Activated T-helper 17 cell treated with anti-CD3 and anti-CD28 coated beads, Interleukin-2, amount 50 U/mL, for 72 hours (primary cell): ENCODE data around the gene URB2. TPM values are rescaled to one million over a fixed set of nuclear protein-coding genes. Genes with fewer than 3 reads are reported as not detected.

Experiments
- ATAC-seq: fragments of 150-1000 bp; cut with Tn5 transposase; replicated peaks from 2 replicates; pipeline ENCODE4 v1.10.0; 2021; ENCODE audit warnings: mild to moderate bottlenecking, moderate library complexity
- H3K27ac Mint-ChIP-seq: one replicate; pipeline ENCODE4 v1.8.0; 2022; ENCODE audit warnings: mixed read lengths
- H3K27me3 Mint-ChIP-seq: one replicate; pipeline ENCODE4 v1.8.0; 2022; ENCODE audit warnings: mixed read lengths
- H3K36me3 Mint-ChIP-seq: one replicate; pipeline ENCODE4 v1.8.0; 2022; ENCODE audit warnings: low read depth, mild to moderate bottlenecking, mixed read lengths
- H3K4me1 Mint-ChIP-seq: one replicate; pipeline ENCODE4 v1.8.0; 2022; ENCODE audit warnings: mixed read lengths
- H3K4me3 Mint-ChIP-seq: one replicate; pipeline ENCODE4 v1.8.0; 2022; ENCODE audit warnings: mild to moderate bottlenecking, mixed read lengths
- H3K9me3 Mint-ChIP-seq: one replicate; pipeline ENCODE4 v1.8.0; 2022; ENCODE audit warnings: mixed read lengths
- total RNA-seq, 2 donors: library from RNA; stranded (reverse); gene quantifications; one replicate each; pipeline ENCODE4 v1.2.3, GENCODE V29; 2022

Gene URB2
- total RNA-seq, 2 donors from 2014 or later, result 8.6 to 19.6 TPM

GRCh38 chr1:229709500-229710013, 83.5 kb downstream of the URB2 start:
- Mint-ChIP-seq H3K27me3 (peaks cover 17% of the 10 kb centered on the region), H3K9me3 (no peaks in the 10 kb centered on the region), H3K4me3 (no peak overlapping the region), H3K27ac (no peak overlapping the region), H3K4me1 (no peaks in the 10 kb centered on the region), H3K36me3 (no peaks in the 10 kb centered on the region)
- ATAC-seq, result no peak

Other genes with a start within 250 kb of the URB2 start
- gene ACTA1, start 192.2 kb upstream of the URB2 start, total RNA-seq, result not detected
- gene NUP133, start 117.9 kb upstream of the URB2 start, total RNA-seq, result 10 to 100 TPM; 42.1 to 52.1 TPM
- 10 to 100 TPM; 26.4 to 31.6 TPM for gene ABCB10, start 67.5 kb upstream of the URB2 start, total RNA-seq
- 10 to 100 TPM; 14.1 to 25.0 TPM for gene TAF5L, start 125 bp upstream of the URB2 start, total RNA-seq